HG03439 (cell line): ENCODE results near the gene IL15.
"Not testable (repeated sequence)": the region's sequence is repeated elsewhere in the genome, so short reads cannot be mapped to it uniquely, and the experiment has no call there.

Experiments
- ATAC-seq: cut with Tn5 transposase; IDR thresholded peaks from one replicate; pipeline ENCODE4 v1.9.1; 2021; ENCODE audit warnings: mild to moderate bottlenecking, moderate library complexity; ENCODE audit not compliant: unreplicated experiment

The IL15 gene

GRCh38 chr4:141692081-141692480 lies 55.7 kb downstream of the IL15 start:
- ATAC-seq: no peak

DNA sequence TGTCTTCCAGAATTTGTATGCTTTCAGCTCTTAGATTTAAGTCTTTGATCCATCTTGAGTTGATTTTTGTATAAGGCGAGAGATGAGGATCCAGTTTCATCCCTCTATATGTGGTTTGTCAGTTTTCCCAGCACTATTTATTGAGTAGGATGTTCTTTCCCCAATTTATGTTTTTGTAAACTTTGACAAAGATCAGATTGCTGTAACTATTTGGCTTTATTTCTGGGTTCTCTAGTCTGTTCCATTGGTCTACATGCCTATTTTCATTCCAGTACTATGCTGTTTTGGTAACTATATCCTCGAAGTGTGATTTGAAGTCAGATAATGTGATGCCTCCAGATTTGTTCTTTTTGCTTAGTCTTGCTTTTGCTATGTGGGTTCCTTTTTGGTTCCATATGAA lies 60.7 kb downstream of the IL15 start:
- ATAC-seq: no peak

DNA sequence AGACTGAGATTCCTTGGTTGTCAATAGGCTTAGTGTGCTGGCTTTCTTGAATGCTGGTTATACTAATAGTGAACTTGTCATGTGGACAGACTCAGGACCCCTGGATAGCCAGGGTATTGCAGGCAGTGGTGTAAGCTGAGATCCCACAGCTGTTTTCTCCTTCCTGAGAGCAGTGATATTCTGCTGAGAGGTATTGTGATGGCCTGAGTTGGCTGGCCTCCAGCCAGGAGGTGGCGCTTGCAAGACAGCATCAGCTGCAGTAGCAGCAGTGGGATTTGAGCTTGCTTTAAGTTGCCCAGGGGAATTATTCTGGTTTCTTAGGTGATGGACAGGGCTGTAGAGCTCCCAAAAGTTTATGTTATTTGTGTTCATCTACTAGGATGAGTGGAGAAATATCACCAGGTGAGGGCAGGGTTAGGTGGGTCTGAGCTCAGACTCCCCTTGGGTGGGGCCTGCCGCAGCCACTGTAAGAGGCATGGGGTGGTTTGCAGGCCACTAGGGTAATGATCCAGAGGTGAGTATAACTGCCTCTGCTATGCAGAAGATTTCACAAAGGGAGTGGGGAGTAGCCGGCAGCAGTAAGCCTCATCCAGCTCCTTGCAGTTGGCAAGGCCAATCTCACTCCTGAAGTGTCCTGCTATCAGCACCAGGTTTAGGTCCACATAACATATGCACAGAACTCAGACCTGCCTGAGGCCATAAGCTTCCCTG lies 66.2 kb downstream of the IL15 start:
- no peak for ATAC-seq

DNA sequence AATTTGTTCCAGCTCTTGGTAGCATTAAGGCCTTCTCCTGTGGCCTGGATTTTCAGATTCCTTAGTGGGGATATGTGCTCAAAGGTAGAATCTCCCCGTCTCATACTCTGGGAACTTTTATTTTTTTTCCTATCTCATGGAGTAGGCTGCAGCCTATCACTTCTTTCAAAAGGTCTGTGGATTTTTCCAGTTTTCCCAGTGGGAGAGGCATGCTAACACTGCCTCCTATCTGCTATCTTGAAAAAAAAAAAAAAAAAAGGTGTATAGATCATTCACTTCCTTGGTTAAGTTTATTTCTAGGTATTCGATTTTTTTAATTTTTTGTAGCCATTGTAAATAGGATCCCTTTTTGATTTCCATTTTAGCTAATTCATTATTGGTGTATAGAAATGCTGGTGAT lies 67.1 kb downstream of the IL15 start:
- ATAC-seq: no peak

GRCh38 chr4:141705048-141705746 lies 68.8 kb downstream of the IL15 start:
- ATAC-seq: peak; percentile 80

- ATAC-seq: peak; percentile 47
Measured at GRCh38 chr4:141705747-141706377, 69.5 kb downstream of the IL15 start.

DNA sequence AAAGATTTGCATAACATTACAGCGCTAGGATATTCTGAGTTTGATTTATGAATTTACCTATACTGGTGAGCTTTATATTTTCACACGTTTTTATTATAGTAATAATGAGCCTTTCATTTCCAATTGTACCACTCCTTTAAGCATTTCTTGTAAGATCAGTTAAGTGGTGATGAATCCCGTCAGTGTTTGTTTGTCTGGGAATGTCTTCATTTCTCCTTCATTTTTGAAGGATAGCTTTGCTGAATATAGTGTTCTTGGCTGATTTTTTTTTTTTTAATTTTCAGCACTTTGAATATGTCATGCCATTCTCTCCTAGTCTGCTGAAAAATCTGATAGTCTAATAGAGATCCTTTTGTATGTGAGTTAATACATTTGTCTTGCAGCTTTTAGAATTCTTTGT lies 70.1 kb downstream of the IL15 start:
- ATAC-seq: no peak

DNA sequence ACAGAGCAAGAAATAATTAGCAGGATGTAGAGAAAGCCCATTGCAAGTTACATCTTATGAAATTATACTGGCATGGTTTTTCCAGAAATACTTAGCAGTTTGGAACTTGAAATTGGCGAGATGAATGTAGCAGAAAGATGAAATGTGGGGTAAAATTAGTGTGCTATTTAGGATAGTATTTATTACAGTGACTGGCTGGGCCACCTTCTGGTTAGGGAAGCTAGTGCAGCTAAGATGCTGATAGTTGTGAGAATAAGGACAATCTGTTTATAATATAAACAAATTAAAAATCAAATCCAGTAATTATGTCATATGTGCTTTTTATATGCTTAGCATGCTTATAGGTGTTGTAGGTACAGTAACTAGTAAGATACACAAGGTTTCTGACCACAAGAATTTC lies 74.8 kb downstream of the IL15 start:
- no peak for ATAC-seq

GRCh38 chr4:141713185-141713584 lies 76.8 kb downstream of the IL15 start:
- ATAC-seq: no peak

DNA sequence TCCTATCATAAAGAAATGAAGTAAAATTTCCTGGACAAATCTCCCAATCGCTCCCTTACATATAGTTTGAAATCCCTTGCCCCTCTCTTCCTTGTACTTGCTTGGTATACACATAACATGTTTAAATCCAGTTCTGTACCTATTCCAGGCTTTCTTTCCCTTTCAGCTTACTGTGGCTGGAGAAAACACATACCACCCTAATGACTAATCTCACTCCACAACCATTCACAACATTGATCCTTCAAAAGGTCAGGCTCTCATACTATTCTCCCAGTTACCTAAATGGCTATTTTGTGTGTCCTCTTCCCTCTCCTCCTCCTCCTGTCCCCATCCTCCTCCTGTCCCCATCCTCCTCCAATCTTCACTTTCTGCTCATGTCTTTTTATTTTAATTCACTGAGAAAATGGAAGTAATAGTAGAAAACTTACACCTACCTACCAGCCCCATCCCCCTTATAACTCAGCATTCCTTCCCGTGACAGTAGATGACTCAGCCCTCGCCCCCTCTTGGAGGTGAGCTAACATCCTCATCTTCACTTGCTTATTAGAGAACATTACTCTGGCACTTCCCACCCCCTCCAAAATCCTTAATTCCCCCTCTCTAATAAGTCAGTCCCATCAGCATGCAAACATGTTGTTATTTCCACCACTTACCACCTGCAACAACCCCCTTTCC lies 77.5 kb downstream of the IL15 start:
- ATAC-seq: no peak

DNA sequence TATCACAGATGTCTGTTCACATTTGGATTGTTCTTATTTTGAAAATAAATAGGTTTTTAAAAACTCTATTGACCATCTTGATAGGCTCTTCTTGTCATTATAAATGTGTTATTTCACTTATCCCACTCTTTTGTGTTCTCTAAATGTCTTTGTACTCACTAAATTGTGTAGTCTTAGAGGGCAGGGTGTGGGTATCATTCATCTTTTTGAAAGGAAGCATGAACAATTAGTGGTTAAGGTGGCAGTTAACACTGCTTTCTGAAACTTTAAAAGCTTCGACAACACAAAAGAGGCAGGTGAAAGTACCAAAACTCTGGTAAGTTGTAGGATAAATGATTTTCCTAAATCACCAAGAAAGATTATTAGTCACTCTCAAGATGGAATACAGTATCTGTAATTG lies 83.2 kb downstream of the IL15 start:
- ATAC-seq: no peak

DNA sequence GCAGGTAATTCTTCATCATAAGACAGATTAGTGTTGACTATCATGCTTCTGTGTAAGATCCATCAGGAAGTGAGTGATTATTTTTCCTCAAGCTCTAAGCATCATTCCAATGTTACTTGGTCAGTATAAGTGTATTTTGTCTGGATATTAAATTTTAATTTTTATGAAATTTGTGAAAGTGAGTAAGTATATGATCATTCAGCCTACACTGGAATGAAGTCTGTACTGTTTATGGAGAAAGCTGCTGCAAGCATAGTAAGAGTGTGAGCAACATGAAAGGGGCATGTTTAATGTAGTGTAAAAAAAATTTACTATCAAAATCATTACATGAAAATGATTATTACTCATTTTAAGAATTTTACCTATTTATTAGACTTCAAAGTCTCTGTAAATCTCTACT lies 84.8 kb downstream of the IL15 start:
- no peak for ATAC-seq

DNA sequence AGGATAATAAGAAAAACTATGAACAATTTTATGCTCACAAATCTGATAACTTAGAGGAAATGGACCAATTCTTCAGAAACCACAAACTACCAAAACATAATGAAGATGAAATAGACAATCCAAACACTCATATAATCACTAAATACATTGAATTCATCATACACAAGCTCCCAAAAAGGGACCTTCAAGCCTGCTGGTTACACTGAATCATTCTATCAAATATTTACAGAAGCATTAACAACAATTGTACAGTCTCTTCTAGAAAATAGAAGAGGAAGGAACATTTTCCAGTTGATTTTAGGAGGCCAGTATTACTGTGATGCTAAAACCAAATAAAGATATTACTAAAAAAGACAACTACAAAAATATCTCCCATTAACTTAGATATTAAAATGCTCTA lies 88.3 kb downstream of the IL15 start:
- ATAC-seq: no peak

- no peak for ATAC-seq
Measured at GRCh38 chr4:141727420-141727819, 91.0 kb downstream of the IL15 start.

GRCh38 chr4:141730805-141731204 lies 94.4 kb downstream of the IL15 start:
- no peak for ATAC-seq

DNA sequence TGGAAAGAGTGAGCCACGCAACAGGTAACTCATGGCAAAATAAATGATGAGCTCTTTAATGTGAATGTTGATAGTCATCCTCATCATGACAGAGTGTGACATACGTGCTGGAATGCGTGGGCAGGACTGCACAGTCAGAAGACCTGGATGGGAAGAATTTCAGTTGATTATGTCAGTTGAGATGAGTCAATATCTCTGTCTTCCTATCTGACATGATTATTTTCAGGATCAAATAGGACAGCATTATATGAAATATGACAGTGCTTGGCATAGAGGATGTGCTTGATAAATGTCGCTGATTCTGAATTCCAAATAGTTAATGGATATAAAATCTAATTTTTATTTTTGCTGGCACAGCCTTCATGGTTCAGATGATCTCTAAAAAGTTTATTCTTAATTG lies 95.1 kb downstream of the IL15 start:
- ATAC-seq: no peak

- no peak for ATAC-seq
Measured at GRCh38 chr4:141739636-141740035, 103.3 kb downstream of the IL15 start.

DNA sequence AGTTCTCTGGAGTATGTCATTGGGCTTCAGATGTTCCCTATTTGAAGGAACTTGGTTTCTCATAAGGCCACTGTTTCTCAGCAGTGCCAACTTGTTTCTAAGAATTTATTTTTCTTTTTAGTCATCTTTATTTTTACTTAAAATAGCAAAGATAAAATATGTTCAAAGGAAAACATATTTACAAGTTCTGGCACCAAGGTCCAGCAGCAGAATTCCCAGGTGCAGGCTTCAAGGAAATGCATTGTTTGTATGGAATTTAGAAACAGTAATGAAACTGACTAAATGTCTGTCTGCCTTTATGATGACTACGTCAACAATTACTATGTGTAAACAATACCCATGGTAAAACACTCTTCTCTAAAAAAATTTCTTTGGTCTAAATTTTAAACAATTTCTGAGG lies 109.6 kb downstream of the IL15 start:
- ATAC-seq: no peak

GRCh38 chr4:141751806-141752205 lies 115.4 kb downstream of the IL15 start:
- ATAC-seq: not testable (repeated sequence)

DNA sequence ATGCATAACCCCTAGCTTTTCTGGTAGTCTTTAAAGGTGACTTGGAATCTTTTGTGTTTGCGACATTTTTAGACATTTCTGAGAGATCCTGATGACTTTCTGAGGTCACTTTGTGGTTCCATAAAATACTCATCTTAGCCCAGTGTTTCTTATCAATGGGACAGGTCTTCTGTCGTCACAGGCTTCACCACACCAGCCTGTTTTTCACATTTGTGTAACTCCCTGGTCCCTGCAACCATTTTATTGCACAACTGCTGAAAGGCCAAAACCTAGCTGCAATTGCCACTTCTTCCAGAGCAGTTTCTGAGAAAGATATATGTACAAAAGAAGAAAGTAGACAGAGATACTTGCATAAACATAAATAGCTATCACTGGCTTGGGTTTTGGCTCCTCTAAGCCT lies 120.9 kb downstream of the IL15 start:
- no peak for ATAC-seq

DNA sequence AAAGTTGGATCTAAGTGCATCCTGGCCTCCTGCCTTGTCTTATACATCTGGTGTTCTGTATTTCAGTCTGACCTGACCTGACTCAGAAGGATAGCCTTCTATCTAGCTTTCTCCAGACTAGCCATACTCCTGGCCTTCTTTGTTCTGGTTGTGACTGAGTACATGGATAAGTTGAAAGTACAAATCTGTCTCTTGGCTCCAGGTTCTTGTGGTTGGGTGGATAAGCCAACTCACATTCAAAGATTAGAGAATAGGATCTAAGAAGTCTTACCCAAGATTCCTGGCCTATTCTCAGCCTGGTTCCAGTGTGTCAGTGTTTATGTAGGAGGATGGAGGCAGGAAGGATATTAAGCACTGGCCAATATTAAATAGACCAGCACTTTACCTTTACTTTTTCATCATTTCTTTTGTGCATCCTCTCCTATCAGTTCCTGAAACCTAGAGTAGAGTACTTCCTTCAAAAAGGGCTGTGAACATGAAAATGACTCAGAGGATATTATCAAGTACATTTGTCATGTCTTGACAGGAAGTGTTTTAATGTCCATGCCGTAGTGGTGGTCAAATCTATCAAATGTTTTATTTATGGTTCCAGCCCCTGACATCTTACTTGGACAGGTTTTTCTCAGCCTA lies 123.5 kb downstream of the IL15 start:
- ATAC-seq: no peak
